Progenitor cell of endocrine pancreas (in vitro differentiated cells): ENCODE data around the gene CTPS2. TPM values are rescaled to one million over a fixed set of nuclear protein-coding genes. Genes with fewer than 3 reads are reported as not detected.
"Not testable (repeated sequence)": the region's sequence is repeated elsewhere in the genome, so short reads cannot be mapped to it uniquely, and the experiment has no call there.

Source experiments
- DNase-seq: peaks from one replicate; pipeline ENCODE4 v3.0.0; 2021; ENCODE audit warnings: low spot score; ENCODE audit not compliant: unreplicated experiment
- H3K27ac Mint-ChIP-seq: 2 replicates; pipeline ENCODE4 v1.8.0; 2021; ENCODE audit warnings: mild to moderate bottlenecking, moderate library complexity, mixed read lengths
- H3K27me3 Mint-ChIP-seq: 2 replicates; pipeline ENCODE4 v1.8.0; 2021; ENCODE audit warnings: mixed read lengths
- H3K36me3 Mint-ChIP-seq: 2 replicates; pipeline ENCODE4 v1.8.0; 2022; ENCODE audit warnings: mixed read lengths; ENCODE audit not compliant: insufficient read depth
- H3K4me1 Mint-ChIP-seq: 2 replicates; pipeline ENCODE4 v1.8.0; 2021; ENCODE audit warnings: low read depth, mixed read lengths
- H3K4me3 Mint-ChIP-seq: 2 replicates; pipeline ENCODE4 v1.8.0; 2021; ENCODE audit warnings: low read depth, mild to moderate bottlenecking, moderate library complexity, mixed read lengths
- H3K9me3 Mint-ChIP-seq: 2 replicates; pipeline ENCODE4 v1.8.0; 2021; ENCODE audit warnings: low read depth, mixed read lengths
- CTCF ChIP-seq: fragments of 200-600 bp; sonication (generic); IDR thresholded peaks from one replicate; pipeline ENCODE4 v1.5.0; 2021; ENCODE audit warnings: antibody characterized with exemption, mild to moderate bottlenecking; ENCODE audit not compliant: unreplicated experiment
- long read RNA-seq: library from polyadenylated mRNA; unstranded; transcript quantifications from one replicate; pipeline ENCODE4 v2.0.0, GENCODE V29; 2020
- total RNA-seq: library from RNA; stranded (reverse); gene quantifications from 2 replicates; pipeline ENCODE4 v1.2.1, GENCODE V29; 2021

CTPS2 gene
- total RNA-seq = 110 and 111 TPM in 2 replicates
- long read RNA-seq, transcript CTPS2-202 (19 exons, 3,526 nt) = major isoform, 105 of 269 reads
- long read RNA-seq, transcript CTPS2-201 (19 exons, 3,629 nt) = minor isoform, 38 of 269 reads
- long read RNA-seq, partial matches to known transcripts = 35 of 269 reads
- long read RNA-seq, other reads (novel, unspliced or antisense) = 90 of 269 reads

- Mint-ChIP-seq H3K4me1 (peaks cover 14% of the 10 kb centered on the region), H3K27me3 (no peaks in the 10 kb centered on the region), H3K9me3 (no peaks in the 10 kb centered on the region)
Observed at GRCh38 chrX:16712548-16713155, at the start of gene CTPS2. Gene CTPS2 (minus strand): TSS chrX:16712669. CDS start chrX:16702902, 9,767 bp downstream.

GRCh38 chrX:16761500-16761899 is 49.0 kb upstream of the CTPS2 start:
- H3K27me3 Mint-ChIP-seq, H3K27ac Mint-ChIP-seq, H3K4me1 Mint-ChIP-seq, DNase-seq, H3K9me3 Mint-ChIP-seq, H3K4me3 Mint-ChIP-seq: not testable (repeated sequence)
- peaks cover 13% of the 10 kb centered on the region for H3K36me3 Mint-ChIP-seq

More at GRCh38 chrX:16712548-16713155, at the start of gene CTPS2:
- DNase-seq = peak; percentile 64
- Mint-ChIP-seq H3K4me3 (peak within 1 kb of the TSS; percentile 93), H3K36me3 (peaks cover 9% of the 10 kb centered on the region), H3K27ac (peak within 1 kb of the TSS; percentile 99)
- peak; percentile 32 for TF ChIP-seq CTCF

- H3K4me3 Mint-ChIP-seq = no peak overlapping the region
- no peak for DNase-seq
- peaks cover 10% of the 10 kb centered on the region for H3K4me1 Mint-ChIP-seq
- no peak overlapping the region for H3K27ac Mint-ChIP-seq
- no peaks in the 10 kb centered on the region for H3K27me3 Mint-ChIP-seq
- TF ChIP-seq CTCF = no peak
- peaks cover 36% of the 10 kb centered on the region for H3K36me3 Mint-ChIP-seq
- no peaks in the 10 kb centered on the region for H3K9me3 Mint-ChIP-seq
Observed at GRCh38 chrX:16756724-16757123, 44.3 kb upstream of the CTPS2 start.

GRCh38 chrX:16754019-16754418 is 41.5 kb upstream of the CTPS2 start:
- no peak for TF ChIP-seq CTCF
- Mint-ChIP-seq H3K27ac (peak overlapping the region; percentile 89), H3K4me3 (no peak overlapping the region), H3K27me3 (no peaks in the 10 kb centered on the region), H3K36me3 (peaks cover 38% of the 10 kb centered on the region), H3K4me1 (peaks cover 10% of the 10 kb centered on the region), H3K9me3 (no peaks in the 10 kb centered on the region)
- no peak for DNase-seq

- Mint-ChIP-seq H3K4me1 (peaks cover 10% of the 10 kb centered on the region), H3K4me3 (no peak overlapping the region), H3K36me3 (peaks cover 35% of the 10 kb centered on the region), H3K9me3 (no peaks in the 10 kb centered on the region), H3K27me3 (no peaks in the 10 kb centered on the region), H3K27ac (no peak overlapping the region)
- TF ChIP-seq CTCF = no peak
- DNase-seq = no peak
Observed at GRCh38 chrX:16750136-16750535, 37.7 kb upstream of the CTPS2 start.

- TF ChIP-seq CTCF = no peak
- Mint-ChIP-seq H3K9me3 (no peaks in the 10 kb centered on the region), H3K27ac (no peak overlapping the region), H3K4me3 (no peak overlapping the region), H3K36me3 (peaks cover 33% of the 10 kb centered on the region), H3K27me3 (no peaks in the 10 kb centered on the region), H3K4me1 (peaks cover 2% of the 10 kb centered on the region)
- no peak for DNase-seq
Observed at GRCh38 chrX:16748425-16748824, 36.0 kb upstream of the CTPS2 start.
